PC-3 (cell line): ENCODE data around the gene UBXN1.

Experiments
- EZH2 ChIP-seq: fragments of 300-600 bp; sonication (generic); IDR thresholded peaks from one replicate; pipeline ENCODE4 v1.6.1; 2017; ENCODE audit warnings: antibody characterized with exemption, mild to moderate bottlenecking, low read length; ENCODE audit not compliant: unreplicated experiment
- EZH2phosphoT487 ChIP-seq: fragments of 300-600 bp; sonication (generic); IDR thresholded peaks from 2 replicates; pipeline ENCODE4 v1.6.1; 2018; ENCODE audit warnings: mild to moderate bottlenecking, antibody characterized with exemption, low read length, borderline replicate concordance
- TF ChIP-seq, protein P1 (sequence below): fragments of 300-600 bp; sonication (generic); conservative IDR thresholded peaks from 2 replicates; pipeline ENCODE4 v1.5.1; 2017; ENCODE audit warnings: antibody characterized with exemption, low read depth, mild to moderate bottlenecking, low read length

DNA sequence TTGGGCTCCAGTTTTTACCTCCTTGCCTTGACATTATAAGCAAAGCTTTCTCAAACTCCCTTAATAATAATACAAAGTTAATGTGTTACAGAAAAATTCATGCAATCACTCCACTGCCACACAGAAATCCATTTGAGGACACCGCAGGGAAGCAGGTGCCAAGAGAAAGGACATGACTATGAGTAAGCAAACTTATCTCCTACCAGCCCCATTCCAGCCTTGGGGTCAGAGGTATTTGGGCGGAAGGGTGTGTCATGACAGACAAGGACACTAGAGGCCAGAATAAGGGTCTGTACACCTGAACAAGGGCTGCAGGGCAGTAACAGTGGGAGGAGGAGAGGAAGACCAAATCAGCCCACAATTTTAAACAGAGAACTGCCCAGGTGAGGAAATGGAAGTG lies 34.5 kb upstream of the UBXN1 start:
- TF ChIP-seq, protein P1, sequence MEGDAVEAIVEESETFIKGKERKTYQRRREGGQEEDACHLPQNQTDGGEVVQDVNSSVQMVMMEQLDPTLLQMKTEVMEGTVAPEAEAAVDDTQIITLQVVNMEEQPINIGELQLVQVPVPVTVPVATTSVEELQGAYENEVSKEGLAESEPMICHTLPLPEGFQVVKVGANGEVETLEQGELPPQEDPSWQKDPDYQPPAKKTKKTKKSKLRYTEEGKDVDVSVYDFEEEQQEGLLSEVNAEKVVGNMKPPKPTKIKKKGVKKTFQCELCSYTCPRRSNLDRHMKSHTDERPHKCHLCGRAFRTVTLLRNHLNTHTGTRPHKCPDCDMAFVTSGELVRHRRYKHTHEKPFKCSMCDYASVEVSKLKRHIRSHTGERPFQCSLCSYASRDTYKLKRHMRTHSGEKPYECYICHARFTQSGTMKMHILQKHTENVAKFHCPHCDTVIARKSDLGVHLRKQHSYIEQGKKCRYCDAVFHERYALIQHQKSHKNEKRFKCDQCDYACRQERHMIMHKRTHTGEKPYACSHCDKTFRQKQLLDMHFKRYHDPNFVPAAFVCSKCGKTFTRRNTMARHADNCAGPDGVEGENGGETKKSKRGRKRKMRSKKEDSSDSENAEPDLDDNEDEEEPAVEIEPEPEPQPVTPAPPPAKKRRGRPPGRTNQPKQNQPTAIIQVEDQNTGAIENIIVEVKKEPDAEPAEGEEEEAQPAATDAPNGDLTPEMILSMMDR, result no peak
- TF ChIP-seq EZH2phosphoT487, result no peak
- TF ChIP-seq EZH2, result no peak
